ENCODE data around the gene ZNF175. TPM values are rescaled to one million over a fixed set of nuclear protein-coding genes. Genes with fewer than 3 reads are reported as not detected.

Gene ZNF175
- total RNA-seq, 1 experiment from 2014 or later, result 8.5 TPM

DNA sequence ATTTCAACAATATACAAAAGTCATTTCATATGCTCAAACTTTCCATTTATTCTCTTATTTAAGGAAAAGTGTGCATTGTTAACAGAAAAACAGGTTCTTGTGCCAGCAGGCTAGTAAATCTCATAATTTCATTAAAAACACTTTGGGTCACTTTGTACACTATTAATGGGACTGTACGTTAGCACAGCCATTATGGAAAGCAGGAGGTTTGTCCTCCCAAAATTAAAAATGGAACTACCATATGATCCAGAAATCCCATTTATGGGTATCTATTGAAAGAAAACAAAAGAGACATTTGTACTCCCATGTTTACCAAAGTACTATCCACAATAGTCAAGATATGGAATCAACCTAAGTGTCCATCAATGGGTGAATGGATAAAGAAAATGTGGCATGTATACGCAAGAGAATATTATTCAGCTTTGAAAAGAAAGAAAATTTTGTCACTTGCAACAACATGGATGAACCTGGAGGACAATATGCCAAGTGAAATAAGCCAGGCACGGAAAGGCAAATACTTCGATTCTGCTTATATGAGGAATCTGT lies 31.2 kb upstream of the ZNF175 start:
- BruUV-seq (replicated peaks), result no TSS peak
- Histone ChIP-seq H3F3A (ENCODE audit: low read length, unreplicated experiment) (no peaks in the 10 kb centered on the region), H3K9ac (ENCODE audit: low read length) (no peak overlapping the region), H3K9me3 (ENCODE audit: low read length) (no peaks in the 10 kb centered on the region), H3K4me3 (ENCODE audit: low read length) (no peak overlapping the region), H3K36me3 (ENCODE audit: low read depth, low read length) (no peaks in the 10 kb centered on the region), H4K20me1 (ENCODE audit: low read length) (no peaks in the 10 kb centered on the region), H3K9me2 (replicated peaks; ENCODE audit: low read length) (no peaks in the 10 kb centered on the region), H3K27me3 (ENCODE audit: low read length) (peaks cover 89% of the 10 kb centered on the region), H3K79me2 (ENCODE audit: low read length) (no peaks in the 10 kb centered on the region), H3K4me2 (ENCODE audit: low read length) (no peak overlapping the region), H2AFZ (ENCODE audit: low read length) (no peak overlapping the region), H3K27ac (ENCODE audit: low read length) (no peak overlapping the region), H3K4me1 (ENCODE audit: insufficient read depth, low read length) (no peaks in the 10 kb centered on the region)
- ChIA-PET POLR2A (ENCODE audit: unreplicated experiment) (no interaction called here), CTCF (no interaction called here)
- TF ChIP-seq EZH2 (IDR thresholded peaks at IDR 0.05; ENCODE audit: low read length, unreplicated experiment) (no peak), EZH2phosphoT487 (IDR thresholded peaks at IDR 0.05; ENCODE audit: borderline replicate concordance, low read length) (no peak)
- TF ChIP-seq, protein P1, sequence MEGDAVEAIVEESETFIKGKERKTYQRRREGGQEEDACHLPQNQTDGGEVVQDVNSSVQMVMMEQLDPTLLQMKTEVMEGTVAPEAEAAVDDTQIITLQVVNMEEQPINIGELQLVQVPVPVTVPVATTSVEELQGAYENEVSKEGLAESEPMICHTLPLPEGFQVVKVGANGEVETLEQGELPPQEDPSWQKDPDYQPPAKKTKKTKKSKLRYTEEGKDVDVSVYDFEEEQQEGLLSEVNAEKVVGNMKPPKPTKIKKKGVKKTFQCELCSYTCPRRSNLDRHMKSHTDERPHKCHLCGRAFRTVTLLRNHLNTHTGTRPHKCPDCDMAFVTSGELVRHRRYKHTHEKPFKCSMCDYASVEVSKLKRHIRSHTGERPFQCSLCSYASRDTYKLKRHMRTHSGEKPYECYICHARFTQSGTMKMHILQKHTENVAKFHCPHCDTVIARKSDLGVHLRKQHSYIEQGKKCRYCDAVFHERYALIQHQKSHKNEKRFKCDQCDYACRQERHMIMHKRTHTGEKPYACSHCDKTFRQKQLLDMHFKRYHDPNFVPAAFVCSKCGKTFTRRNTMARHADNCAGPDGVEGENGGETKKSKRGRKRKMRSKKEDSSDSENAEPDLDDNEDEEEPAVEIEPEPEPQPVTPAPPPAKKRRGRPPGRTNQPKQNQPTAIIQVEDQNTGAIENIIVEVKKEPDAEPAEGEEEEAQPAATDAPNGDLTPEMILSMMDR (conservative IDR thresholded peaks at IDR 0.05; ENCODE audit: low read depth, low read length), result no peak
- intact Hi-C loops (cut with micrococcal nuclease), result no loop called here
- no peak for DNase-seq
- ATAC-seq, result no peak

DNA sequence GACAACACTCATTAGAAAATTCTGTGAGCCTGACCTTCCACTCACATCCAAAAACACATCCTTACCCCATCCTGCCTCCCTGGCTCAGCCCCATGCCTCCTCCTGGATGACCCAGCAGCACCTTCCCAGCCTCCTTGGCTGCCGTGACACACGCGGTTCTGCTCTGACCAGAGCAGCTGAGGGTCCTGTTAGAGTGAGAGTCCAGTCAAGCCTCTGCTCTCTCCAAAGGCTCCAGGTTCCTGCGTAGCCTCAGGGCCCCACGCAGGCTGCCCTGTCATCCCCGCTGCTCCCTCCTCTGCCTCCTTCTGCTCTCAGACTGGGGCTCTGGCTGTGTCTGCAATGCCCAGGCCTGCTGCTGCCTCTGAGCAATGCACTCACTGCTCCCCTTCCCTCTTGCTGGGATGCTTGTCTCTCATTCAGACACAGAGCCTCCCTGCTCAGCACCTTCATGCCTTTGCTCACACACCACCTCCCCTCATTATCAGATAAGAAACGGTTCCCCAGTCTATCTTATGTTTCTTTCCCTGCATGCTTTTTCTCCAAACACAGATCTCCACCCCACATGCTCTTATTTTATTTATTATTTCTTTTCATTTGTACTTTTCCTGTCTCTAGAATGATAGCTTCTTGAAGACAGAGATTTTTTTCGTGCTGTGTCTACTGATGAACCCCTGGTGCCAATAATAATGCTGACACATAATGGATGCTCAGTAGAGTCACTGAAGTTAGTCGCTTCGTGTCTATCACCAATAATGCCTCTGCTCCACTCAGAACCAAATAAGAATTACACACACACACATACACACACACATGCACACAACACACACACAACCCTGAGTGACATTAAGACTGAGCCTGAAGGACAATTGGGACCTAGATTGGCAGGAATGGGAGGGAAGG lies 29.4 kb upstream of the ZNF175 start:
- no peak overlapping the region for H3K9ac ChIP-seq (ENCODE audit: low read length)
- no peaks in the 10 kb centered on the region for H3K9me2 ChIP-seq (replicated peaks; ENCODE audit: low read length)
- ChIA-PET CTCF (no interaction called here), POLR2A (ENCODE audit: unreplicated experiment) (no interaction called here)
- H3K9me3 ChIP-seq (ENCODE audit: low read length), result no peaks in the 10 kb centered on the region
- H3K4me3 ChIP-seq (ENCODE audit: low read length), result no peak overlapping the region
- no peaks in the 10 kb centered on the region for H3K79me2 ChIP-seq (ENCODE audit: low read length)
- no peaks in the 10 kb centered on the region for H3F3A ChIP-seq (ENCODE audit: low read length, unreplicated experiment)
- TF ChIP-seq EZH2phosphoT487 (IDR thresholded peaks at IDR 0.05; ENCODE audit: borderline replicate concordance, low read length), result no peak
- TF ChIP-seq EZH2 (IDR thresholded peaks at IDR 0.05; ENCODE audit: low read length, unreplicated experiment), result no peak
- TF ChIP-seq, protein P1 (conservative IDR thresholded peaks at IDR 0.05; ENCODE audit: low read depth, low read length), result no peak
- peaks cover 74% of the 10 kb centered on the region for H3K27me3 ChIP-seq (ENCODE audit: low read length)
- no peaks in the 10 kb centered on the region for H4K20me1 ChIP-seq (ENCODE audit: low read length)
- peaks cover 6% of the 10 kb centered on the region; the same call in 1 of the 2 replicates for H3K4me1 ChIP-seq (ENCODE audit: insufficient read depth, low read length)
- BruUV-seq (replicated peaks), result no TSS peak
- no peak overlapping the region for H3K4me2 ChIP-seq (ENCODE audit: low read length)
- H2AFZ ChIP-seq (ENCODE audit: low read length), result no peak overlapping the region
- H3K27ac ChIP-seq (ENCODE audit: low read length), result no peak overlapping the region
- H3K36me3 ChIP-seq (ENCODE audit: low read depth, low read length), result no peaks in the 10 kb centered on the region
- intact Hi-C loops (cut with micrococcal nuclease), result no loop called here
- DNase-seq, result no peak
- ATAC-seq, result no peak

DNA sequence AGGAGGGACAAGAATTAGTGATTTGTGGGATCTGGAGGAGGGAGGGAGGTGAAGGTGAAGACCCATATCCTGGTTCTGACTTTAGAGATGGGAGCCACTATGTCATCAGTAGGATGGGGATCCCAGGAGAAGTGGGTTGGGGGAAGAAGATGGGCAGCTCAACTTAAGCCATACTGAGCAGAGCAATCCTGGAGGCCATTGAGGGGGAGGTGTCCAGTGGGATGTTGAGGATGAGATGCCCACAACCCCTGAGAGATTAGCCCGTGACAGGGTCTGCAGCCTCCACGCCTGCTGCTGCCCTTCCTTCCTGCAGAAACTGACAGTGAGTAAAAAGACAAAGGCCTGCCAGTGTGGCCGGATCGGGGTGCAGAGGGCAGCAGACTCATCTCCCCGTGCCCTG lies 28.4 kb upstream of the ZNF175 start:
- no TSS peak for BruUV-seq (replicated peaks)
- intact Hi-C loops (cut with micrococcal nuclease), result no loop called here
- no peak overlapping the region for H3K27ac ChIP-seq (ENCODE audit: low read length)
- ATAC-seq (no peak), DNase-seq (no peak)
- no peaks in the 10 kb centered on the region for H3K36me3 ChIP-seq (ENCODE audit: low read depth, low read length)
- H3K4me1 ChIP-seq (ENCODE audit: insufficient read depth, low read length), result peaks cover 14% of the 10 kb centered on the region
- no peaks in the 10 kb centered on the region for H3F3A ChIP-seq (ENCODE audit: low read length, unreplicated experiment)
- no peaks in the 10 kb centered on the region for H3K9me3 ChIP-seq (ENCODE audit: low read length)
- no peaks in the 10 kb centered on the region for H3K79me2 ChIP-seq (ENCODE audit: low read length)
- CTCF ChIA-PET, result no interaction called here
- no peak overlapping the region for H3K4me2 ChIP-seq (ENCODE audit: low read length)
- no peak overlapping the region for H3K4me3 ChIP-seq (ENCODE audit: low read length)
- H4K20me1 ChIP-seq (ENCODE audit: low read length), result no peaks in the 10 kb centered on the region
- TF ChIP-seq EZH2 (IDR thresholded peaks at IDR 0.05; ENCODE audit: low read length, unreplicated experiment) (no peak), EZH2phosphoT487 (IDR thresholded peaks at IDR 0.05; ENCODE audit: borderline replicate concordance, low read length) (no peak)
- TF ChIP-seq, protein P1 (conservative IDR thresholded peaks at IDR 0.05; ENCODE audit: low read depth, low read length), result no peak
- POLR2A ChIA-PET (ENCODE audit: unreplicated experiment), result no interaction called here
- H3K9ac ChIP-seq (ENCODE audit: low read length), result no peak overlapping the region
- peaks cover 68% of the 10 kb centered on the region for H3K27me3 ChIP-seq (ENCODE audit: low read length)
- H3K9me2 ChIP-seq (replicated peaks; ENCODE audit: low read length), result no peaks in the 10 kb centered on the region
- no peak overlapping the region for H2AFZ ChIP-seq (ENCODE audit: low read length)
